Colonic mucosa (tissue), 4 donors: ENCODE data around the gene IGDCC3. TPM values are rescaled to one million over a fixed set of nuclear protein-coding genes. Genes with fewer than 3 reads are reported as not detected.

Source experiments
- DNase-seq: peaks from one replicate; pipeline ENCODE4 v3.0.0-alpha.2; 2020
- H3K27ac ChIP-seq: fragments of 200-600 bp; one replicate; pipeline ENCODE4 v1.8.0; 2021
- H3K27me3 ChIP-seq: fragments of 200-600 bp; one replicate; pipeline ENCODE4 v1.8.0; 2021
- H3K36me3 ChIP-seq: fragments of 200-600 bp; one replicate; pipeline ENCODE4 v1.8.0; 2021
- H3K4me1 ChIP-seq: fragments of 200-600 bp; one replicate; pipeline ENCODE4 v1.8.0; 2021; ENCODE audit warnings: mild to moderate bottlenecking
- H3K4me3 ChIP-seq: fragments of 200-600 bp; one replicate; pipeline ENCODE4 v1.8.0; 2021
- H3K9ac ChIP-seq, 2 donors: one replicate each; pipeline ENCODE4 v1.7.0; 2013; ENCODE audit warnings: control low read depth in 2 of 2, low read depth in 2 of 2, low read length in 2 of 2
- H3K9me3 ChIP-seq: fragments of 200-600 bp; one replicate; pipeline ENCODE4 v1.8.0; 2021
- CTCF ChIP-seq: fragments of 200-600 bp; IDR thresholded peaks from one replicate; pipeline ENCODE4 v1.8.0; 2022; ENCODE audit warnings: antibody characterized with exemption, mild to moderate bottlenecking
- intact Hi-C: fragments of 100-400 bp; cut with DNase I; formaldehyde crosslinking; loops from one replicate; pipeline ENCODE4 v1.14.1; 2022
- total RNA-seq, 2 donors: library from RNA; stranded (reverse); fragmentation: NEBNext Ultra II Directional in 1 of 2; extraction: Animal tissue kit (Norgen Biotek cat#: 25700) in 1 of 2; gene quantifications; one replicate each; pipeline ENCODE4 v1.2.1, GENCODE V29; 2021
- donor health status: healthy.
- donor health status: DM: no; HTN: no; CAD: no.
- donor health status: DM: no; HTN: no; CAD: no.

IGDCC3 gene
- total RNA-seq, 2 donors from 2014 or later = 0.12 TPM; not detected in 1

GRCh38 chr15:65334586-65335231 is 43.1 kb downstream of the IGDCC3 start:
- Histone ChIP-seq H3K9me3 (no peaks in the 10 kb centered on the region), H3K4me1 (no peaks in the 10 kb centered on the region), H3K9ac (no peak overlapping the region), H3K36me3 (no peaks in the 10 kb centered on the region), H3K27ac (no peak overlapping the region), H3K27me3 (no peaks in the 10 kb centered on the region), H3K4me3 (no peak overlapping the region)
- no peak for DNase-seq
- TF ChIP-seq CTCF = no peak
- intact Hi-C loops = no loop called here

GRCh38 chr15:65333856-65334255 is 43.9 kb downstream of the IGDCC3 start:
- H3K4me3 ChIP-seq = no peak overlapping the region
- intact Hi-C loops = no loop called here
- no peaks in the 10 kb centered on the region for H3K4me1 ChIP-seq
- H3K9ac ChIP-seq = no peak overlapping the region
- DNase-seq = no peak
- TF ChIP-seq CTCF = no peak
- no peaks in the 10 kb centered on the region for H3K27me3 ChIP-seq
- H3K27ac ChIP-seq = no peak overlapping the region
- no peaks in the 10 kb centered on the region for H3K9me3 ChIP-seq
- no peaks in the 10 kb centered on the region for H3K36me3 ChIP-seq

GRCh38 chr15:65333148-65333820 is 44.5 kb downstream of the IGDCC3 start:
- intact Hi-C loops = no loop called here
- H3K27me3 ChIP-seq = no peaks in the 10 kb centered on the region
- H3K9ac ChIP-seq = no peak overlapping the region
- H3K9me3 ChIP-seq = no peaks in the 10 kb centered on the region
- no peak for DNase-seq
- H3K36me3 ChIP-seq = no peaks in the 10 kb centered on the region
- no peak overlapping the region for H3K4me3 ChIP-seq
- no peaks in the 10 kb centered on the region for H3K4me1 ChIP-seq
- H3K27ac ChIP-seq = no peak overlapping the region
- TF ChIP-seq CTCF = no peak

GRCh38 chr15:65332391-65333147 is 45.2 kb downstream of the IGDCC3 start:
- TF ChIP-seq CTCF = no peak
- intact Hi-C loops = no loop called here
- Histone ChIP-seq H3K9ac (no peak overlapping the region), H3K27ac (no peak overlapping the region), H3K9me3 (no peaks in the 10 kb centered on the region), H3K36me3 (no peaks in the 10 kb centered on the region), H3K4me3 (no peak overlapping the region), H3K27me3 (no peaks in the 10 kb centered on the region), H3K4me1 (no peaks in the 10 kb centered on the region)
- DNase-seq = no peak

- Histone ChIP-seq H3K36me3 (no peaks in the 10 kb centered on the region), H3K27me3 (no peaks in the 10 kb centered on the region), H3K27ac (no peak overlapping the region), H3K4me3 (no peak overlapping the region), H3K4me1 (no peaks in the 10 kb centered on the region), H3K9ac (no peak overlapping the region), H3K9me3 (no peaks in the 10 kb centered on the region)
- TF ChIP-seq CTCF = no peak
- no peak for DNase-seq
- intact Hi-C loops = no loop called here
These were observed 46.0 kb downstream of the IGDCC3 start for GRCh38 chr15:65331811-65332210.
